Measurements from ENCODE around the gene CASR. TPM values are rescaled to one million over a fixed set of nuclear protein-coding genes. Genes with fewer than 3 reads are reported as not detected.

The CASR gene
- total RNA-seq, 3 donors from 2014 or later (not counting 1 experiment from before 2014, with no cell fraction given) = 0.10 TPM; not detected in 2

Other genes starting within 250 kb of the CASR start
- under 1 TPM in 1 of 3 donors, not detected in 2; 0.28 TPM for gene ILDR1, start 161.4 kb upstream of the CASR start, total RNA-seq
- gene CD86, start 128.3 kb upstream of the CASR start, total RNA-seq = 1 to 10 TPM; 2.1 to 6.9 (median 4.7) TPM
- gene CSTA, start 141.6 kb downstream of the CASR start, total RNA-seq = 1 to 10 TPM; 3.1 to 7.8 (median 4.0) TPM
- 10 to 100 TPM in 2 of 3 donors, 1 to 10 TPM in 1; 9.6 to 16.4 (median 14.1) TPM for gene MIX23, start 199.6 kb downstream of the CASR start, total RNA-seq
- 10 to 100 TPM; 12.2 to 18.4 (median 16.3) TPM for gene FAM162A, start 200.5 kb downstream of the CASR start, total RNA-seq
- 1 to 10 TPM; 5.1 to 9.4 (median 6.3) TPM for gene WDR5B, start 232.4 kb downstream of the CASR start, total RNA-seq

All from natural killer cell (primary cell).